WTC11 (cell line): ENCODE measurements around the gene CCDC93.

Experiments used
- CREB1 ChIP-seq: sonication (generic); formaldehyde crosslinking; IDR thresholded peaks from 2 replicates; pipeline ENCODE4 v1.8.0; 2023; ENCODE audit warnings: mild to moderate bottlenecking, missing genetic modification reagents
- ESRRA ChIP-seq: sonication (generic); formaldehyde crosslinking; IDR thresholded peaks from 2 replicates; pipeline ENCODE4 v1.8.1; 2022; ENCODE audit warnings: mild to moderate bottlenecking, missing genetic modification reagents, borderline replicate concordance
- HMGA2 ChIP-seq: fragments of 250-450 bp; sonication (Bioruptor Pico); IDR thresholded peaks from 2 replicates; pipeline ENCODE4 v1.4.0; 2021; ENCODE audit warnings: mild to moderate bottlenecking, moderate library complexity
- JUN ChIP-seq: sonication (generic); formaldehyde crosslinking; IDR thresholded peaks from 2 replicates; pipeline ENCODE4 v1.8.0; 2023; ENCODE audit warnings: mild to moderate bottlenecking, missing genetic modification reagents
- RELA ChIP-seq: sonication (generic); formaldehyde crosslinking; IDR thresholded peaks from 2 replicates; pipeline ENCODE4 v1.8.1; 2022; ENCODE audit warnings: missing genetic modification reagents, mild to moderate bottlenecking, borderline replicate concordance
- SP1 ChIP-seq: sonication (generic); formaldehyde crosslinking; conservative IDR thresholded peaks from 2 replicates; pipeline ENCODE4 v1.8.1; 2022; ENCODE audit warnings: missing genetic modification reagents
- TEAD4 ChIP-seq: sonication (generic); formaldehyde crosslinking; IDR thresholded peaks from 2 replicates; pipeline ENCODE4 v1.8.0; 2022; ENCODE audit warnings: mild to moderate bottlenecking, missing genetic modification reagents
- ZNF121 ChIP-seq: sonication (generic); formaldehyde crosslinking; IDR thresholded peaks from 2 replicates; pipeline ENCODE4 v1.8.0; 2023; ENCODE audit warnings: missing genetic modification reagents
- TF ChIP-seq, protein P1 (sequence below): fragments of 200-600 bp; IDR thresholded peaks from 2 replicates; pipeline ENCODE4 v1.8.0; 2022; ENCODE audit warnings: antibody characterized with exemption
- TF ChIP-seq, protein P2 (sequence below): sonication (generic); formaldehyde crosslinking; IDR thresholded peaks from 2 replicates; pipeline ENCODE4 v1.8.1; 2022; ENCODE audit warnings: low read depth, missing genetic modification reagents, borderline replicate concordance
- TF ChIP-seq, protein P3 (sequence below): sonication (generic); formaldehyde crosslinking; IDR thresholded peaks from 2 replicates; pipeline ENCODE4 v1.8.0; 2022; ENCODE audit warnings: mild to moderate bottlenecking, missing genetic modification reagents
- TF ChIP-seq, protein P4 (sequence below): sonication (generic); formaldehyde crosslinking; conservative IDR thresholded peaks from 2 replicates; pipeline ENCODE4 v1.8.1; 2022; ENCODE audit warnings: mild to moderate bottlenecking, missing genetic modification reagents
- TF ChIP-seq, protein P5 (sequence below): sonication (generic); formaldehyde crosslinking; IDR thresholded peaks from 2 replicates; pipeline ENCODE4 v1.8.1; 2023; ENCODE audit warnings: mild to moderate bottlenecking, missing genetic modification reagents, moderate library complexity
- TF ChIP-seq, protein P6 (sequence below): fragments of 250-450 bp; sonication (Bioruptor Pico); IDR thresholded peaks from 2 replicates; pipeline ENCODE4 v1.9.0; 2021; ENCODE audit warnings: mild to moderate bottlenecking

DNA sequence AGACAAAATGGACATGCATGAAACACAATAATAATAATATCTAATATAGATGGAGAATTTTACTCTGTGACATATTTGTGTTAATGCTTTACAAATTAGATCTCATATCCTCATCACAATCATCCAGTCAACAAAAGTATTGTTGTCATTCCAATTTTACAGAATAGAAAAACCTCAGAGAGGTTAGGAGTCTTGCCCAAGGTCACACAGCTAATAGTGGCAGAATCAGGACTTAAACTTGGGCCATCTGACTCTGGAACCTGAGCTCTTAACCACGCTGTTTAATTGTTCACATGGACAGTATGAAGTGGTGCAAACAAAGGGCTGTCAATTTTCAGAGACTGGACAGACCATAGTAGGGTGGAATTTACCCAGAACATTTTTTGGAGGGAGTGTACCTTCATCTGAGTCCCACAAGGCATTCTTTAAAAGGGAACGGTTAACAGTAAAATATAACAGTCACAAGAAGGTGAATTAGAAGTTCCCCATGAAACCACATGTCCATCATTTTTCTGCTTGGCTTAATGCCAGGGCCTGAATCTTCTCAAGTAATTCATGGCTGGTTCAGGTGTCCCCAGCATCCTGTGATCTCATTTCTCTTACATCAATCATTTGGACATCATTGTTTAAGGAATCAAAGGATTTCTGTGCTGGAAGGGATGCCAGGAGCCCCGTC is 35.4 kb upstream of the CCDC93 start:
- TF ChIP-seq, protein P1, sequence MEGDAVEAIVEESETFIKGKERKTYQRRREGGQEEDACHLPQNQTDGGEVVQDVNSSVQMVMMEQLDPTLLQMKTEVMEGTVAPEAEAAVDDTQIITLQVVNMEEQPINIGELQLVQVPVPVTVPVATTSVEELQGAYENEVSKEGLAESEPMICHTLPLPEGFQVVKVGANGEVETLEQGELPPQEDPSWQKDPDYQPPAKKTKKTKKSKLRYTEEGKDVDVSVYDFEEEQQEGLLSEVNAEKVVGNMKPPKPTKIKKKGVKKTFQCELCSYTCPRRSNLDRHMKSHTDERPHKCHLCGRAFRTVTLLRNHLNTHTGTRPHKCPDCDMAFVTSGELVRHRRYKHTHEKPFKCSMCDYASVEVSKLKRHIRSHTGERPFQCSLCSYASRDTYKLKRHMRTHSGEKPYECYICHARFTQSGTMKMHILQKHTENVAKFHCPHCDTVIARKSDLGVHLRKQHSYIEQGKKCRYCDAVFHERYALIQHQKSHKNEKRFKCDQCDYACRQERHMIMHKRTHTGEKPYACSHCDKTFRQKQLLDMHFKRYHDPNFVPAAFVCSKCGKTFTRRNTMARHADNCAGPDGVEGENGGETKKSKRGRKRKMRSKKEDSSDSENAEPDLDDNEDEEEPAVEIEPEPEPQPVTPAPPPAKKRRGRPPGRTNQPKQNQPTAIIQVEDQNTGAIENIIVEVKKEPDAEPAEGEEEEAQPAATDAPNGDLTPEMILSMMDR: no peak
- TF ChIP-seq, protein P2, sequence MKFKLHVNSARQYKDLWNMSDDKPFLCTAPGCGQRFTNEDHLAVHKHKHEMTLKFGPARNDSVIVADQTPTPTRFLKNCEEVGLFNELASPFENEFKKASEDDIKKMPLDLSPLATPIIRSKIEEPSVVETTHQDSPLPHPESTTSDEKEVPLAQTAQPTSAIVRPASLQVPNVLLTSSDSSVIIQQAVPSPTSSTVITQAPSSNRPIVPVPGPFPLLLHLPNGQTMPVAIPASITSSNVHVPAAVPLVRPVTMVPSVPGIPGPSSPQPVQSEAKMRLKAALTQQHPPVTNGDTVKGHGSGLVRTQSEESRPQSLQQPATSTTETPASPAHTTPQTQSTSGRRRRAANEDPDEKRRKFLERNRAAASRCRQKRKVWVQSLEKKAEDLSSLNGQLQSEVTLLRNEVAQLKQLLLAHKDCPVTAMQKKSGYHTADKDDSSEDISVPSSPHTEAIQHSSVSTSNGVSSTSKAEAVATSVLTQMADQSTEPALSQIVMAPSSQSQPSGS (CRISPR knock-in tag): no peak
- TF ChIP-seq, protein P3, sequence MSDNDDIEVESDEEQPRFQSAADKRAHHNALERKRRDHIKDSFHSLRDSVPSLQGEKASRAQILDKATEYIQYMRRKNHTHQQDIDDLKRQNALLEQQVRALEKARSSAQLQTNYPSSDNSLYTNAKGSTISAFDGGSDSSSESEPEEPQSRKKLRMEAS (CRISPR knock-in tag): no peak
- no peak for TF ChIP-seq JUN (CRISPR knock-in tag)
- no peak for TF ChIP-seq RELA
- no peak for TF ChIP-seq HMGA2 (CRISPR knock-in tag)
- TF ChIP-seq, protein P4, sequence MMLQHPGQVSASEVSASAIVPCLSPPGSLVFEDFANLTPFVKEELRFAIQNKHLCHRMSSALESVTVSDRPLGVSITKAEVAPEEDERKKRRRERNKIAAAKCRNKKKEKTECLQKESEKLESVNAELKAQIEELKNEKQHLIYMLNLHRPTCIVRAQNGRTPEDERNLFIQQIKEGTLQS (CRISPR knock-in tag): no peak
- TF ChIP-seq TEAD4 (CRISPR knock-in tag): no peak
- no peak for TF ChIP-seq SP1 (CRISPR knock-in tag)
- TF ChIP-seq, protein P5, sequence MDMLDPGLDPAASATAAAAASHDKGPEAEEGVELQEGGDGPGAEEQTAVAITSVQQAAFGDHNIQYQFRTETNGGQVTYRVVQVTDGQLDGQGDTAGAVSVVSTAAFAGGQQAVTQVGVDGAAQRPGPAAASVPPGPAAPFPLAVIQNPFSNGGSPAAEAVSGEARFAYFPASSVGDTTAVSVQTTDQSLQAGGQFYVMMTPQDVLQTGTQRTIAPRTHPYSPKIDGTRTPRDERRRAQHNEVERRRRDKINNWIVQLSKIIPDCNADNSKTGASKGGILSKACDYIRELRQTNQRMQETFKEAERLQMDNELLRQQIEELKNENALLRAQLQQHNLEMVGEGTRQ: no peak
- no peak for TF ChIP-seq ZNF121 (CRISPR knock-in tag)
- no peak for TF ChIP-seq CREB1
- TF ChIP-seq, protein P6, sequence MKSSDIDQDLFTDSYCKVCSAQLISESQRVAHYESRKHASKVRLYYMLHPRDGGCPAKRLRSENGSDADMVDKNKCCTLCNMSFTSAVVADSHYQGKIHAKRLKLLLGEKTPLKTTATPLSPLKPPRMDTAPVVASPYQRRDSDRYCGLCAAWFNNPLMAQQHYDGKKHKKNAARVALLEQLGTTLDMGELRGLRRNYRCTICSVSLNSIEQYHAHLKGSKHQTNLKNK (CRISPR knock-in tag): no peak
- no peak for TF ChIP-seq ESRRA (CRISPR knock-in tag)
